K562 (cell line): ENCODE results near the gene SLC18B1. TPM values are rescaled to one million over a fixed set of nuclear protein-coding genes. Genes with fewer than 3 reads are reported as not detected.
A peak's percentile ranks its signal among the peaks of the same experiment; 100 is the strongest.

Source experiments
- BHLHE40 ChIP-seq: IDR thresholded peaks from 2 replicates; pipeline ENCODE4 v1.6.1; 2011; ENCODE audit warnings: low read length, improper control_type of control experiment
- CHD2 ChIP-seq: IDR thresholded peaks from 2 replicates; pipeline ENCODE4 v1.6.1; 2011; ENCODE audit warnings: low read depth, low read length
- CLOCK ChIP-seq: fragments of 250-450 bp; sonication (Bioruptor Pico); IDR thresholded peaks from 2 replicates; pipeline ENCODE4 v1.4.0; 2020; ENCODE audit warnings: mild to moderate bottlenecking, moderate library complexity, borderline replicate concordance
- FOXJ2 ChIP-seq: fragments of 200-800 bp; sonication (Bioruptor generic); IDR thresholded peaks from 2 replicates; pipeline ENCODE4 v1.6.1; 2016; ENCODE audit warnings: missing genetic modification characterization, missing compliant biosample characterization
- GTF2E2 ChIP-seq: fragments of 200-800 bp; sonication (Bioruptor generic); IDR thresholded peaks from 2 replicates; pipeline ENCODE4 v1.6.1; 2016; ENCODE audit warnings: missing genetic modification characterization, missing compliant biosample characterization
- KDM5B ChIP-seq: fragments of 200-600 bp; sonication (generic); IDR thresholded peaks from 2 replicates; pipeline ENCODE4 v1.6.1; 2012; ENCODE audit warnings: low read depth, mild to moderate bottlenecking, moderate library complexity, low read length, control low read depth, inconsistent platforms; ENCODE audit not compliant: insufficient replicate concordance
- NKRF ChIP-seq: fragments of 450-650 bp; IDR thresholded peaks from 2 replicates; pipeline ENCODE4 v1.6.1; 2016; ENCODE audit warnings: borderline replicate concordance
- NR4A1 ChIP-seq, 2 experiments: fragments of 250-450 bp in 1 of 2; fragments of 450-650 bp in 1 of 2; sonication (Bioruptor Pico) in 1 of 2; IDR thresholded peaks; 2 replicates each; pipeline versions ENCODE4 v1.4.0 to v1.6.1; 2016 to 2020; ENCODE audit warnings: mild to moderate bottlenecking in 2 of 2, missing compliant biosample characterization in 1 of 2, missing genetic modification characterization in 1 of 2, moderate library complexity in 1 of 2
- POLR2H ChIP-seq: IDR thresholded peaks from 2 replicates; pipeline ENCODE4 v1.6.1; 2016; ENCODE audit warnings: missing genetic modification characterization, low read depth, mild to moderate bottlenecking, control low read depth, missing compliant biosample characterization, moderate library complexity
- SAFB ChIP-seq: fragments of 200-400 bp; formaldehyde crosslinking; IDR thresholded peaks from 2 replicates; pipeline ENCODE4 v1.6.1; 2017; ENCODE audit warnings: low read depth, low read length, borderline replicate concordance
- SLC30A9 ChIP-seq: fragments of 250-450 bp; sonication (Bioruptor Pico); IDR thresholded peaks from 2 replicates; pipeline ENCODE4 v1.8.0; 2022; ENCODE audit warnings: mild to moderate bottlenecking, moderate library complexity
- SRSF9 ChIP-seq: fragments of 200-400 bp; formaldehyde crosslinking; IDR thresholded peaks from 2 replicates; pipeline ENCODE4 v1.6.1; 2017; ENCODE audit warnings: low read depth, low read length, borderline replicate concordance
- ZNF175 ChIP-seq: fragments of 200-800 bp; sonication (Bioruptor generic); IDR thresholded peaks from 2 replicates; pipeline ENCODE4 v1.6.1; 2016; ENCODE audit warnings: low read depth, mild to moderate bottlenecking, missing genetic modification characterization, missing compliant biosample characterization
- ZNF592 ChIP-seq: fragments of 450-650 bp; IDR thresholded peaks from 2 replicates; pipeline ENCODE4 v1.6.1; 2017; ENCODE audit warnings: antibody characterized with exemption, mild to moderate bottlenecking
- ZNF699 ChIP-seq: fragments of 250-450 bp; sonication (Bioruptor Pico); IDR thresholded peaks from 2 replicates; pipeline ENCODE4 v1.8.0; 2021; ENCODE audit warnings: mild to moderate bottlenecking, moderate library complexity; ENCODE audit not compliant: insufficient replicate concordance
- ZNF740 ChIP-seq, 3 experiments: fragments of 200-800 bp in 1 of 3; sonication (Bioruptor generic) in 1 of 3; sonication (generic) in 1 of 3; formaldehyde crosslinking in 1 of 3; IDR thresholded peaks; 2 replicates each; pipeline versions ENCODE4 v1.6.1 to v1.8.0; 2016 to 2022; ENCODE audit warnings: mild to moderate bottlenecking in 2 of 3, missing compliant biosample characterization in 2 of 3, missing genetic modification characterization in 2 of 3, missing genetic modification reagents in 1 of 3
- polyA plus RNA-seq, 8 experiments: library from polyadenylated mRNA; depleted of rRNA in 4 of 8; stranded (reverse) in 5 of 8; unstranded in 3 of 8; fragments of >200 nt; fragmentation: Nextera tagmentation in 2 of 8; fragmentation: Illumina TruSeq in 1 of 8; extraction: Ambion mirVana in 2 of 8; extraction: Trizol in 1 of 8; gene quantifications; 2 replicates each; pipeline versions ENCODE4 v1.2.1 to v1.2.3, GENCODE V29; 2011 to 2014; ENCODE audit warnings: inconsistent platforms in 1 of 8, missing spikeins in 1 of 8
- total RNA-seq, 7 experiments: library from RNA; depleted of rRNA in 6 of 7; stranded (reverse); fragments of >200 nt in 6 of 7; fragmentation: Illumina TruSeq in 2 of 7; extraction: Trizol in 2 of 7; gene quantifications; 2 replicates each; pipeline versions ENCODE4 v1.2.1 to v1.2.3, GENCODE V29; 2011 to 2021; ENCODE audit warnings: low replicate concordance in 1 of 7

Gene SLC18B1
- total and polyA plus RNA-seq, 9 of the 15 experiments (the other 6 are each of a cell fraction or from before 2014, with no cell fraction given): 10.4 to 49.1 (median 32.0) TPM

- no peak for TF ChIP-seq NR4A1 (CRISPR knock-in tag; IDR thresholded peaks at IDR 0.05)
- no peak for TF ChIP-seq NR4A1 (tag; IDR thresholded peaks at IDR 0.05)
- no peak for TF ChIP-seq SRSF9
- no peak for TF ChIP-seq NKRF
- peak; percentile 67 for TF ChIP-seq ZNF592
- TF ChIP-seq ZNF699 (CRISPR knock-in tag): no peak
- TF ChIP-seq GTF2E2 (tag): peak; percentile 18; the same call in 1 of the 2 replicates
- TF ChIP-seq CLOCK (CRISPR knock-in tag): no peak
- TF ChIP-seq CHD2: no peak
- TF ChIP-seq SAFB: no peak
- no peak for TF ChIP-seq SLC30A9 (CRISPR knock-in tag)
- 0 out of 2 replicates have a peak, but pooled peaks have one; percentile 13 for TF ChIP-seq FOXJ2 (tag)
- TF ChIP-seq BHLHE40: peak; percentile 93
- 0 out of 2 replicates have a peak, but pooled peaks have one; percentile 43 for TF ChIP-seq ZNF175 (CRISPR knock-in tag)
- peak; percentile 2; the same call in 1 of the 2 replicates for TF ChIP-seq POLR2H (tag)
- TF ChIP-seq KDM5B: peak; percentile 8
- TF ChIP-seq ZNF740 (CRISPR knock-in tag; IDR thresholded peaks at IDR 0.05): no peak
- TF ChIP-seq ZNF740 (tag; IDR thresholded peaks at IDR 0.05): no peak
Measured at GRCh38 chr6:132813173-132813856, 14.9 kb upstream of the SLC18B1 start (continued).
